ENCODE measurements around the gene PSMD6.

Gene PSMD6

GRCh38 chr3:63980019-63980418 is 43.3 kb downstream of the PSMD6 start:
- Histone ChIP-seq H3K4me1 (peaks cover 14% of the 10 kb centered on the region), H3K9ac (no peak overlapping the region), H3K4me3 (ENCODE audit: low read depth, low read length) (no peak overlapping the region), H3K27ac (no peak overlapping the region), H3K9me3 (ENCODE audit: control insufficient read depth, low read length) (no peaks in the 10 kb centered on the region), H2AFZ (no peak overlapping the region), H3K27me3 (ENCODE audit: control insufficient read depth, insufficient read depth, low read length) (no peaks in the 10 kb centered on the region), H3K36me3 (ENCODE audit: control insufficient read depth, insufficient read depth, low read length) (no peaks in the 10 kb centered on the region), H3K79me2 (peaks cover 13% of the 10 kb centered on the region), H3K4me2 (ENCODE audit: low read length) (no peak overlapping the region)
- TF ChIP-seq, protein P1, sequence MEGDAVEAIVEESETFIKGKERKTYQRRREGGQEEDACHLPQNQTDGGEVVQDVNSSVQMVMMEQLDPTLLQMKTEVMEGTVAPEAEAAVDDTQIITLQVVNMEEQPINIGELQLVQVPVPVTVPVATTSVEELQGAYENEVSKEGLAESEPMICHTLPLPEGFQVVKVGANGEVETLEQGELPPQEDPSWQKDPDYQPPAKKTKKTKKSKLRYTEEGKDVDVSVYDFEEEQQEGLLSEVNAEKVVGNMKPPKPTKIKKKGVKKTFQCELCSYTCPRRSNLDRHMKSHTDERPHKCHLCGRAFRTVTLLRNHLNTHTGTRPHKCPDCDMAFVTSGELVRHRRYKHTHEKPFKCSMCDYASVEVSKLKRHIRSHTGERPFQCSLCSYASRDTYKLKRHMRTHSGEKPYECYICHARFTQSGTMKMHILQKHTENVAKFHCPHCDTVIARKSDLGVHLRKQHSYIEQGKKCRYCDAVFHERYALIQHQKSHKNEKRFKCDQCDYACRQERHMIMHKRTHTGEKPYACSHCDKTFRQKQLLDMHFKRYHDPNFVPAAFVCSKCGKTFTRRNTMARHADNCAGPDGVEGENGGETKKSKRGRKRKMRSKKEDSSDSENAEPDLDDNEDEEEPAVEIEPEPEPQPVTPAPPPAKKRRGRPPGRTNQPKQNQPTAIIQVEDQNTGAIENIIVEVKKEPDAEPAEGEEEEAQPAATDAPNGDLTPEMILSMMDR (IDR thresholded peaks at IDR 0.05) = no peak

GRCh38 chr3:63979093-63979885 is 44.0 kb downstream of the PSMD6 start:
- H3K27ac ChIP-seq = no peak overlapping the region
- no peak overlapping the region for H3K9ac ChIP-seq

DNA sequence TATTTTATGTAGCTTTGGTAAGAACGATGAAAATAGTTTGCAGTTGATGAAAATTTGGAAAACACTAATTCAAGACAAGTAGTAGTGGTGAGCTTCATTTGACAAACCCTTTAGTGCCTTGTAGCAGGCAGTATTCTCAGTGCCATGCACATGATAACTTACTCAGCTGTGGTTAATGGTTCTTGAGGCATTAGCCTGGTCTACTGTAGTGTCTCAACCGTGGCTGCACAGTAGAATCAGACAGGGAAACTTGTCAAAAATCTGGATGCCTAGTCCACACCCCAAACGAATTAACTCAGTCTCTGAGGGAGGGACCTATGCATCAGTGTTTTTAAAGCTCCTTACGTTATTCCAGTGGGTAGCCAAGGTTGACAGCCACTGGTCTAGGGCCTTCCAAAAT is 45.4 kb downstream of the PSMD6 start:
- no peak overlapping the region for H3K27ac ChIP-seq
- H3K4me1 ChIP-seq = peaks cover 14% of the 10 kb centered on the region

More at GRCh38 chr3:63979093-63979885, 44.0 kb downstream of the PSMD6 start:
- Histone ChIP-seq H3K36me3 (ENCODE audit: control insufficient read depth, insufficient read depth, low read length) (no peaks in the 10 kb centered on the region), H3K4me3 (ENCODE audit: low read depth, low read length) (no peak overlapping the region), H3K4me2 (ENCODE audit: low read length) (no peak overlapping the region), H3K79me2 (peaks cover 17% of the 10 kb centered on the region), H3K9me3 (ENCODE audit: control insufficient read depth, low read length) (no peaks in the 10 kb centered on the region), H3K4me1 (peaks cover 14% of the 10 kb centered on the region), H2AFZ (no peak overlapping the region), H3K27me3 (ENCODE audit: control insufficient read depth, insufficient read depth, low read length) (no peaks in the 10 kb centered on the region)
- TF ChIP-seq, protein P1 (IDR thresholded peaks at IDR 0.05) = no peak

DNA sequence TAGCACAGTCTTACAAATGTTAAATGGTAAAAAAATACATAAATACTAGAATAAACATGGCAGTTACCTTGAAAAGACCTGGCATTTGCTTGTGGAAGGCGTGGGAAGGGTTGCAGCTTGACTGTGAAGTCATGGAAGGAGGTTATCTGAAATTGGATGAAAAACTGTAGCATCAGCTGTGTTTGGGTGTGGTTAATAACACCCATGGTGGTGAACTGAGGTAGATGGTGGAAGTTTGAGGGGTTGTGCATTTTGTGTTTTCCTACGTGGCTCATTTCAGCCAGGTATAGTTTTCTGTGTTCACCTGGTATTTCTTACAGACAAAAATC is 46.5 kb downstream of the PSMD6 start:
- Histone ChIP-seq H2AFZ (no peak overlapping the region), H3K79me2 (peaks cover 34% of the 10 kb centered on the region), H3K27me3 (ENCODE audit: control insufficient read depth, insufficient read depth, low read length) (no peaks in the 10 kb centered on the region), H3K27ac (no peak overlapping the region), H3K4me2 (ENCODE audit: low read length) (no peak overlapping the region), H3K4me1 (peaks cover 14% of the 10 kb centered on the region), H3K9ac (no peak overlapping the region), H3K36me3 (ENCODE audit: control insufficient read depth, insufficient read depth, low read length) (no peaks in the 10 kb centered on the region), H3K4me3 (ENCODE audit: low read depth, low read length) (no peak overlapping the region), H3K9me3 (ENCODE audit: control insufficient read depth, low read length) (no peaks in the 10 kb centered on the region)
- TF ChIP-seq, protein P1 (IDR thresholded peaks at IDR 0.05) = no peak

More for the DNA sequence above, 45.4 kb downstream of the PSMD6 start:
- Histone ChIP-seq H3K4me2 (ENCODE audit: low read length) (no peak overlapping the region), H3K79me2 (peaks cover 31% of the 10 kb centered on the region), H3K36me3 (ENCODE audit: control insufficient read depth, insufficient read depth, low read length) (no peaks in the 10 kb centered on the region), H3K4me3 (ENCODE audit: low read depth, low read length) (no peak overlapping the region), H3K9ac (no peak overlapping the region), H3K27me3 (ENCODE audit: control insufficient read depth, insufficient read depth, low read length) (no peaks in the 10 kb centered on the region), H2AFZ (no peak overlapping the region), H3K9me3 (ENCODE audit: control insufficient read depth, low read length) (no peaks in the 10 kb centered on the region)
- TF ChIP-seq, protein P1 (IDR thresholded peaks at IDR 0.05) = no peak

All from parathyroid adenoma (tissue), 2 donors.